HepG2 (cell line): ENCODE measurements around the gene HNRNPUL2. TPM values are rescaled to one million over a fixed set of nuclear protein-coding genes. Genes with fewer than 3 reads are reported as not detected.

Experiments used
- CEBPG ChIP-seq: IDR thresholded peaks from 2 replicates; pipeline ENCODE4 v1.6.1; 2016
- DBP ChIP-seq: sonication (generic); formaldehyde crosslinking; IDR thresholded peaks from 2 replicates; pipeline ENCODE4 v1.4.0; 2020; ENCODE audit warnings: missing genetic modification reagents; ENCODE audit errors: not compliant biosample characterization
- E2F1 ChIP-seq: sonication (generic); formaldehyde crosslinking; IDR thresholded peaks from 2 replicates; pipeline ENCODE4 v1.5.0; 2020; ENCODE audit warnings: missing genetic modification reagents
- FLYWCH1 ChIP-seq: sonication (generic); formaldehyde crosslinking; IDR thresholded peaks from 2 replicates; pipeline ENCODE4 v1.8.1; 2023; ENCODE audit warnings: mild to moderate bottlenecking, missing genetic modification reagents
- NFAT5 ChIP-seq: sonication (generic); formaldehyde crosslinking; IDR thresholded peaks from 2 replicates; pipeline ENCODE4 v1.4.0; 2020; ENCODE audit warnings: missing genetic modification reagents
- NFKBIZ ChIP-seq: IDR thresholded peaks from 2 replicates; pipeline ENCODE4 v1.6.1; 2018; ENCODE audit warnings: missing genetic modification reagents, missing compliant biosample characterization
- PLSCR1 ChIP-seq: sonication (generic); formaldehyde crosslinking; IDR thresholded peaks from 2 replicates; pipeline ENCODE4 v1.5.0; 2020; ENCODE audit warnings: missing genetic modification reagents, mild to moderate bottlenecking, borderline replicate concordance
- SAP130 ChIP-seq: IDR thresholded peaks from 2 replicates; pipeline ENCODE4 v1.6.1; 2016; ENCODE audit warnings: low read depth
- ZBTB3 ChIP-seq: sonication (generic); formaldehyde crosslinking; IDR thresholded peaks from 2 replicates; pipeline ENCODE4 v1.4.0; 2020; ENCODE audit warnings: low read depth, mild to moderate bottlenecking, moderate library complexity, missing genetic modification reagents, borderline replicate concordance
- ZNF180 ChIP-seq: sonication (generic); formaldehyde crosslinking; IDR thresholded peaks from 2 replicates; pipeline ENCODE4 v1.4.0; 2020; ENCODE audit warnings: low read depth, missing genetic modification reagents, borderline replicate concordance
- ZNF274 ChIP-seq: sonication (generic); formaldehyde crosslinking; IDR thresholded peaks from 2 replicates; pipeline ENCODE4 v1.5.1; 2020; ENCODE audit warnings: mild to moderate bottlenecking, missing genetic modification reagents
- ZNF280D ChIP-seq: sonication (generic); formaldehyde crosslinking; IDR thresholded peaks from 2 replicates; pipeline ENCODE4 v1.5.1; 2020; ENCODE audit warnings: mild to moderate bottlenecking, missing genetic modification reagents
- ZNF615 ChIP-seq: sonication (generic); formaldehyde crosslinking; IDR thresholded peaks from 2 replicates; pipeline ENCODE4 v1.5.0; 2020; ENCODE audit warnings: mild to moderate bottlenecking, missing genetic modification reagents, borderline replicate concordance
- polyA plus RNA-seq, 8 experiments: library from polyadenylated mRNA; depleted of rRNA in 3 of 8; stranded (reverse) in 7 of 8; unstranded in 1 of 8; fragments of >200 nt; fragmentation: Illumina TruSeq in 4 of 8; extraction: Trizol in 4 of 8; gene quantifications; 2 replicates each; pipeline versions ENCODE4 v1.2.1 to v1.2.3, GENCODE V29; 2011 to 2016; ENCODE audit warnings: low read depth in 4 of 8, missing spikeins in 1 of 8, mixed read lengths in 1 of 8; ENCODE audit not compliant: insufficient read depth in 1 of 8
- total RNA-seq, 5 experiments: library from RNA; depleted of rRNA; stranded (reverse); fragments of >200 nt; fragmentation: Illumina TruSeq; extraction: Trizol; gene quantifications; 2 replicates each; pipeline ENCODE4 v1.2.3, GENCODE V29; 2016; ENCODE audit warnings: low read depth in 1 of 5

Gene HNRNPUL2
- total and polyA plus RNA-seq, 2 of the 13 experiments (the other 11 are each of a cell fraction or from before 2014, with no cell fraction given) = 8.4 to 9.6 TPM

GRCh38 chr11:62671608-62672389 lies 55.5 kb downstream of the HNRNPUL2 start, which contains the start of the genes LBHD1 and UQCC3 (continued):
- TF ChIP-seq NFAT5 (CRISPR knock-in tag) = no peak
- TF ChIP-seq E2F1 = 0 out of 2 replicates have a peak, but pooled peaks have one; percentile 23
- TF ChIP-seq ZNF274 (CRISPR knock-in tag) = no peak
- peak; percentile 26 for TF ChIP-seq DBP (CRISPR knock-in tag)
- peak; percentile 52; the same call in 1 of the 2 replicates for TF ChIP-seq NFKBIZ (CRISPR knock-in tag)
- no peak for TF ChIP-seq ZBTB3 (CRISPR knock-in tag)
- TF ChIP-seq FLYWCH1 = no peak
- peak; percentile 17; the same call in 1 of the 2 replicates for TF ChIP-seq ZNF280D (CRISPR knock-in tag)
- no peak for TF ChIP-seq CEBPG (CRISPR knock-in tag)
- no peak for TF ChIP-seq PLSCR1 (CRISPR knock-in tag)
- TF ChIP-seq SAP130 = peak; percentile 89
- TF ChIP-seq ZNF615 (CRISPR knock-in tag) = no peak
- TF ChIP-seq ZNF180 (CRISPR knock-in tag) = 0 out of 2 replicates have a peak, but pooled peaks have one; percentile 65
- TF ChIP-seq, all 625 proteins: peak for 256
